CD14-positive monocyte (primary cell): ENCODE measurements around the gene NUDT1. TPM values are rescaled to one million over a fixed set of nuclear protein-coding genes. Genes with fewer than 3 reads are reported as not detected.
A peak's percentile ranks its signal among the peaks of the same experiment; 100 is the strongest.

Source experiments
- DNase-seq, 3 donors: peaks; one replicate each; pipeline ENCODE4 v3.0.0-alpha.2; 2011 to 2022
- H2AFZ ChIP-seq: 2 replicates; pipeline ENCODE4 v1.6.0; 2012; ENCODE audit warnings: mild to moderate bottlenecking, low read depth, low read length, inconsistent platforms; ENCODE audit not compliant: insufficient read depth, poor library complexity, severe bottlenecking
- H3K27ac ChIP-seq, 2 donors: 1 replicate in 1 of 2; 2 replicates in 1 of 2; pipeline ENCODE4 v1.5.1; 2012 to 2013; ENCODE audit warnings: low read length in 2 of 2, control low read depth in 1 of 2, inconsistent platforms in 1 of 2, low read depth in 1 of 2, mild to moderate bottlenecking in 1 of 2
- H3K27me3 ChIP-seq, 2 donors: one replicate each; pipeline versions ENCODE4 v1.6.0 to v1.6.1; 2011 to 2013; ENCODE audit warnings: low read length in 2 of 2; ENCODE audit not compliant: control insufficient read depth in 2 of 2, insufficient read depth in 2 of 2
- H3K36me3 ChIP-seq, 2 donors: replicated peaks in 1 of 2; 1 replicate in 1 of 2; 2 replicates in 1 of 2; pipeline versions ENCODE4 v1.5.1 to v1.6.1; 2012 to 2013; ENCODE audit warnings: low read length in 2 of 2, control low read depth in 1 of 2, inconsistent platforms in 1 of 2, mild to moderate bottlenecking in 1 of 2; ENCODE audit not compliant: insufficient read depth in 2 of 2, control insufficient read depth in 1 of 2
- H3K4me1 ChIP-seq, 2 donors: 1 replicate in 1 of 2; 2 replicates in 1 of 2; pipeline versions ENCODE4 v1.5.1 to v1.6.1; 2012 to 2013; ENCODE audit warnings: low read length in 2 of 2, control low read depth in 1 of 2, inconsistent platforms in 1 of 2, mild to moderate bottlenecking in 1 of 2, moderate library complexity in 1 of 2; ENCODE audit not compliant: insufficient read depth in 2 of 2, control insufficient read depth in 1 of 2
- H3K4me2 ChIP-seq: replicated peaks from 2 replicates; pipeline ENCODE3; 2012; ENCODE audit warnings: low read length, moderate library complexity, mild to moderate bottlenecking; ENCODE audit not compliant: poor library complexity, severe bottlenecking; ENCODE audit errors: extremely low read depth
- H3K4me3 ChIP-seq, 3 experiments: fragments of 200-600 bp in 1 of 3; sonication (generic) in 1 of 3; replicated peaks in 1 of 3; 1 replicate in 2 of 3; 2 replicates in 1 of 3; pipeline ENCODE4 v1.5.1; 2011 to 2013; ENCODE audit warnings: low read length in 3 of 3, mild to moderate bottlenecking in 3 of 3, control low read depth in 2 of 3, low read depth in 2 of 3, inconsistent platforms in 1 of 3, moderate library complexity in 1 of 3
- H3K79me2 ChIP-seq: 2 replicates; pipeline ENCODE4 v1.6.0; 2012; ENCODE audit warnings: mild to moderate bottlenecking, control low read depth, inconsistent platforms, low read length, moderate library complexity; ENCODE audit not compliant: insufficient read depth
- H3K9ac ChIP-seq: 2 replicates; pipeline ENCODE4 v1.6.0; 2017; ENCODE audit warnings: low read length, mild to moderate bottlenecking; ENCODE audit not compliant: insufficient read depth, poor library complexity, severe bottlenecking
- H3K9me3 ChIP-seq, 2 donors: replicated peaks in 1 of 2; 1 replicate in 1 of 2; 2 replicates in 1 of 2; pipeline versions ENCODE4 v1.5.1 to v1.6.1; 2012 to 2013; ENCODE audit warnings: low read length in 2 of 2, control low read depth in 1 of 2; ENCODE audit not compliant: control insufficient read depth in 1 of 2, insufficient read depth in 1 of 2
- H4K20me1 ChIP-seq: 2 replicates; pipeline ENCODE4 v1.6.0; 2012; ENCODE audit warnings: mild to moderate bottlenecking, low read length, control low read depth, moderate library complexity; ENCODE audit not compliant: insufficient read depth
- H3K27ac Mint-ChIP-seq, 7 donors: one replicate each; pipeline ENCODE4 v1.8.0; 2020; ENCODE audit warnings: mild to moderate bottlenecking in 7 of 7, mixed read lengths in 7 of 7, moderate library complexity in 6 of 7, inconsistent platforms in 2 of 7
- H3K27me3 Mint-ChIP-seq, 3 donors: one replicate each; pipeline ENCODE4 v1.8.0; 2021 to 2022; ENCODE audit warnings: low read depth in 3 of 3, mild to moderate bottlenecking in 3 of 3, mixed read lengths in 3 of 3, moderate library complexity in 3 of 3, inconsistent platforms in 1 of 3
- H3K36me3 Mint-ChIP-seq, 2 donors: one replicate each; pipeline ENCODE4 v1.8.0; 2020; ENCODE audit warnings: mixed read lengths in 2 of 2, inconsistent platforms in 1 of 2, mild to moderate bottlenecking in 1 of 2
- H3K4me1 Mint-ChIP-seq: one replicate; pipeline ENCODE4 v1.8.0; 2020; ENCODE audit warnings: mild to moderate bottlenecking, mixed read lengths
- H3K4me3 Mint-ChIP-seq, 2 donors: one replicate each; pipeline ENCODE4 v1.8.0; 2020; ENCODE audit warnings: mild to moderate bottlenecking in 2 of 2, mixed read lengths in 2 of 2, moderate library complexity in 1 of 2
- H3K9me3 Mint-ChIP-seq, 7 donors: one replicate each; pipeline ENCODE4 v1.8.0; 2020 to 2022; ENCODE audit warnings: mixed read lengths in 7 of 7, mild to moderate bottlenecking in 6 of 7, moderate library complexity in 6 of 7, inconsistent platforms in 2 of 7
- CTCF ChIP-seq: fragments of 200-600 bp; IDR thresholded peaks from one replicate; pipeline ENCODE4 v1.8.0; 2022; ENCODE audit warnings: antibody characterized with exemption, mild to moderate bottlenecking
- WGBS: methylation state at CpG from one replicate; pipeline ENCODE4 v1.1.5; 2013; ENCODE audit warnings: missing lambda C conversion rate; ENCODE audit not compliant: insufficient coverage; 5-methylcytosine and 5-hydroxymethylcytosine counted together
- intact Hi-C, 2 donors: fragments of 100-400 bp; cut with micrococcal nuclease; formaldehyde crosslinking; loops; one replicate each; pipeline versions ENCODE4 v1.15.0 to v1.15.1; 2023
- polyA plus RNA-seq, 3 donors: library from polyadenylated mRNA; depleted of rRNA in 1 of 3; unstranded in 2 of 3; stranded (reverse) in 1 of 3; fragments of 300-500 nt in 2 of 3; fragments of >200 nt in 1 of 3; fragmentation: Illumina TruSeq in 2 of 3; gene quantifications; 1 replicate in 2 of 3; 2 replicates in 1 of 3; pipeline ENCODE4 v1.2.3, GENCODE V29; 2012 to 2021

NUDT1 gene
- polyA plus RNA-seq, 3 donors: 19.6 to 42.6 (median 40.8) TPM

DNA sequence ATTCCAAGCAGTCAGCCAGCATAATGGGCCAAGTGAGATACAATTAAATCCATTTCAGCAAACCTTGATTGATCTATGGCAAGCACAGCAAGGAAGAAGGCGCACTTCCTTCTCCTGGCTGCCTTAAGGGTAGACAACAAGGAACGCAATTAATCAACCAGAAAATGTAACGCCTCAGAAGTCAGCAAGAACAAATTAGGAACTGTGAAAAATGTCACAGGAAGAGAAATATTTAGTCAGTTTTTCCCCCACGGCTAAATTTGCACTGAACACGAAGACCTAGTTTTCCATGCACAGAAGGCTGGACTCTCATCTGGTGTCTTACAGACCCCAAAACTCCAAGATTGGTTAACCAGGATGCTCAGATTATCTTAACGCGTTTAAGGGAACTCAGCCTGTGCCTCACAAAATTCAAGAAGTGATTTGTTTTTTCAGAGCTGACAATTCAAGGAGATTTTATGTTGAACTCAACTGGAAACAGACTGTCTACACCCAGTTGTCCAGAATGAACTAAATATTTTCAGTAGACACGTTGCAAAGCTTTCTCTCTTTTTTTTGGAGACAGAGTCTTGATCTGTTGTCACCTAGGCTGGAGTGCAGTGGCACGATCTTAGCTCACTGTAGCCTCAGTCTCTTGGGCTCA, 58.0 kb downstream of the NUDT1 start:
- peaks cover 30% of the 10 kb centered on the region for H3K4me1 Mint-ChIP-seq
- no peak for TF ChIP-seq CTCF
- Histone ChIP-seq H3K4me1 (peaks cover 15 to 25% of the 10 kb centered on the region in 2 donors), H3K79me2 (peaks cover 24% of the 10 kb centered on the region), H3K36me3 (no peaks in the 10 kb centered on the region), H3K27me3 (no peaks in the 10 kb centered on the region), H4K20me1 (peaks cover 7% of the 10 kb centered on the region), H3K4me2 (peak overlapping the region; percentile 46), H3K9ac (peak overlapping the region; percentile 22), H3K9me3 (no peaks in the 10 kb centered on the region), H3K4me3 (peak overlapping the region in 1 of 3 experiments; percentile 44), H2AFZ (peak overlapping the region; percentile 33), H3K27ac (peak overlapping the region in 1 of 2 donors; percentile 64)
- H3K27me3 Mint-ChIP-seq: peaks cover 0 to 2% (median 1%) of the 10 kb centered on the region in 3 donors
- peaks cover 0 to 2% (median 0%) of the 10 kb centered on the region in 7 donors for H3K9me3 Mint-ChIP-seq
- H3K4me3 Mint-ChIP-seq: peak overlapping the region; percentile 32 to 76
- WGBS: 27% methylated on average over 5 of the region's 9 CpGs
- intact Hi-C loops: no loop called here
- H3K27ac Mint-ChIP-seq: peak overlapping the region in 6 of 7 donors; percentile 46 to 77 (median 70)
- H3K36me3 Mint-ChIP-seq: peaks cover 0 to 14% of the 10 kb centered on the region in 2 donors
- DNase-seq: peak in 2 of 3 donors; percentile 8 to 49

Other genes with a start within 250 kb of the NUDT1 start
- 10 to 100 TPM; 22.0 to 39.4 (median 33.2) TPM for gene MAD1L1, start 9.3 kb upstream of the NUDT1 start, polyA plus RNA-seq
- 10 to 100 TPM in 2 of 3 donors, 1 to 10 TPM in 1; 9.2 to 32.5 (median 26.7) TPM for gene MRM2, start within 50 bp of the NUDT1 start, polyA plus RNA-seq
- gene SNX8, start 72.2 kb downstream of the NUDT1 start, polyA plus RNA-seq: 10 to 100 TPM; 15.4 to 43.7 (median 41.9) TPM
- 10 to 100 TPM; 46.0 to 89.1 (median 69.2) TPM for gene EIF3B, start 112.6 kb downstream of the NUDT1 start, polyA plus RNA-seq
- 10 to 100 TPM in 1 of 3 donors, 1 to 10 TPM in 2; 5.8 to 10.6 (median 7.5) TPM for gene CHST12, start 161.4 kb downstream of the NUDT1 start, polyA plus RNA-seq
- not detected for gene GRIFIN, start 234.2 kb downstream of the NUDT1 start, polyA plus RNA-seq